Measurements from ENCODE around the gene MIOX.

MIOX gene

GRCh38 chr22:50507421-50507990, 20.8 kb downstream of the MIOX start, which contains the start of gene LMF2 (continued):
- no peak for TF ChIP-seq ZNF777 (tag by site-specific recombination; IDR thresholded peaks at IDR 0.05; ENCODE audit: borderline replicate concordance)
- no peak for TF ChIP-seq ZNF585B (tag by site-specific recombination; IDR thresholded peaks at IDR 0.05)
- TF ChIP-seq, protein P1, sequence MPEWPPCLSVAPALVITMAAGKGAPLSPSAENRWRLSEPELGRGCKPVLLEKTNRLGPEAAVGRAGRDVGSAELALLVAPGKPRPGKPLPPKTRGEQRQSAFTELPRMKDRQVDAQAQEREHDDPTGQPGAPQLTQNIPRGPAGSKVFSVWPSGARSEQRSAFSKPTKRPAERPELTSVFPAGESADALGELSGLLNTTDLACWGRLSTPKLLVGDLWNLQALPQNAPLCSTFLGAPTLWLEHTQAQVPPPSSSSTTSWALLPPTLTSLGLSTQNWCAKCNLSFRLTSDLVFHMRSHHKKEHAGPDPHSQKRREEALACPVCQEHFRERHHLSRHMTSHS (tag by site-specific recombination; IDR thresholded peaks at IDR 0.05) = no peak
- TF ChIP-seq ZSCAN23 (tag by site-specific recombination; IDR thresholded peaks at IDR 0.05) = no peak
- no peak for TF ChIP-seq ZNF23 (tag by site-specific recombination; IDR thresholded peaks at IDR 0.05; ENCODE audit: borderline replicate concordance)
- no peak for TF ChIP-seq ZBTB26 (tag by site-specific recombination; optimal IDR thresholded peaks at IDR 0.05)
- TF ChIP-seq ZNF140 (tag by site-specific recombination; IDR thresholded peaks at IDR 0.05) = no peak
- no peak for TF ChIP-seq ZNF626 (tag by site-specific recombination; IDR thresholded peaks at IDR 0.05)
- TF ChIP-seq ZNF785 (tag by site-specific recombination; IDR thresholded peaks at IDR 0.05) = no peak
- TF ChIP-seq YY1 (tag by site-specific recombination; IDR thresholded peaks at IDR 0.05) = peak; percentile 73
- TF ChIP-seq YY2 (tag by site-specific recombination; IDR thresholded peaks at IDR 0.05) = 0 out of 2 replicates have a peak, but pooled peaks have one; percentile 50
- TF ChIP-seq ZNF596 (tag by site-specific recombination; IDR thresholded peaks at IDR 0.05) = no peak
- TF ChIP-seq, protein P2, sequence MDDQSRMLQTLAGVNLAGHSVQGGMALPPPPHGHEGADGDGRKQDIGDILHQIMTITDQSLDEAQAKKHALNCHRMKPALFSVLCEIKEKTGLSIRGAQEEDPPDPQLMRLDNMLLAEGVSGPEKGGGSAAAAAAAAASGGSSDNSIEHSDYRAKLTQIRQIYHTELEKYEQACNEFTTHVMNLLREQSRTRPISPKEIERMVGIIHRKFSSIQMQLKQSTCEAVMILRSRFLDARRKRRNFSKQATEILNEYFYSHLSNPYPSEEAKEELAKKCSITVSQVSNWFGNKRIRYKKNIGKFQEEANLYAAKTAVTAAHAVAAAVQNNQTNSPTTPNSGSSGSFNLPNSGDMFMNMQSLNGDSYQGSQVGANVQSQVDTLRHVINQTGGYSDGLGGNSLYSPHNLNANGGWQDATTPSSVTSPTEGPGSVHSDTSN (CRISPR knock-in tag; IDR thresholded peaks at IDR 0.05) = peak; percentile 38; the same call in 1 of the 2 replicates
- TF ChIP-seq GLIS1 (tag by site-specific recombination; IDR thresholded peaks at IDR 0.05) = peak; percentile 49
- TF ChIP-seq ZNF341 (tag by site-specific recombination; IDR thresholded peaks at IDR 0.05; ENCODE audit: low read depth) = peak; percentile 77; the same call in 1 of the 2 replicates
- TF ChIP-seq SETDB1 (IDR thresholded peaks at IDR 0.05; ENCODE audit: insufficient read length, low read length) = no peak
- TF ChIP-seq, protein P3, sequence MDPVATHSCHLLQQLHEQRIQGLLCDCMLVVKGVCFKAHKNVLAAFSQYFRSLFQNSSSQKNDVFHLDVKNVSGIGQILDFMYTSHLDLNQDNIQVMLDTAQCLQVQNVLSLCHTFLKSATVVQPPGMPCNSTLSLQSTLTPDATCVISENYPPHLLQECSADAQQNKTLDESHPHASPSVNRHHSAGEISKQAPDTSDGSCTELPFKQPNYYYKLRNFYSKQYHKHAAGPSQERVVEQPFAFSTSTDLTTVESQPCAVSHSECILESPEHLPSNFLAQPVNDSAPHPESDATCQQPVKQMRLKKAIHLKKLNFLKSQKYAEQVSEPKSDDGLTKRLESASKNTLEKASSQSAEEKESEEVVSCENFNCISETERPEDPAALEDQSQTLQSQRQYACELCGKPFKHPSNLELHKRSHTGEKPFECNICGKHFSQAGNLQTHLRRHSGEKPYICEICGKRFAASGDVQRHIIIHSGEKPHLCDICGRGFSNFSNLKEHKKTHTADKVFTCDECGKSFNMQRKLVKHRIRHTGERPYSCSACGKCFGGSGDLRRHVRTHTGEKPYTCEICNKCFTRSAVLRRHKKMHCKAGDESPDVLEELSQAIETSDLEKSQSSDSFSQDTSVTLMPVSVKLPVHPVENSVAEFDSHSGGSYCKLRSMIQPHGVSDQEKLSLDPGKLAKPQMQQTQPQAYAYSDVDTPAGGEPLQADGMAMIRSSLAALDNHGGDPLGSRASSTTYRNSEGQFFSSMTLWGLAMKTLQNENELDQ (tag by site-specific recombination; IDR thresholded peaks at IDR 0.05; ENCODE audit: low read depth) = no peak
- no peak for TF ChIP-seq GLI2 (tag by site-specific recombination; IDR thresholded peaks at IDR 0.05; ENCODE audit: borderline replicate concordance, low read depth)
- TF ChIP-seq ZNF843 (tag by site-specific recombination; IDR thresholded peaks at IDR 0.05) = no peak
- no peak for TF ChIP-seq ZNF324 (tag by site-specific recombination; IDR thresholded peaks at IDR 0.05)
- no peak for TF ChIP-seq ZNF184 (tag by site-specific recombination; IDR thresholded peaks at IDR 0.05)
- TF ChIP-seq EGR2 (tag by site-specific recombination; IDR thresholded peaks at IDR 0.05; ENCODE audit: low read depth) = 0 out of 2 replicates have a peak, but pooled peaks have one; percentile 29
- peak; percentile 38; the same call in 1 of the 2 replicates for TF ChIP-seq SP3 (tag by site-specific recombination; IDR thresholded peaks at IDR 0.05)
- no peak for TF ChIP-seq ZNF514 (tag by site-specific recombination; IDR thresholded peaks at IDR 0.05)
- TF ChIP-seq ZSCAN5A (tag by site-specific recombination; IDR thresholded peaks at IDR 0.05) = no peak
- TF ChIP-seq ZNF146 (tag by site-specific recombination; IDR thresholded peaks at IDR 0.05) = no peak
- TF ChIP-seq IKZF3 (tag by site-specific recombination; IDR thresholded peaks at IDR 0.05) = no peak
- no peak for TF ChIP-seq RBAK (tag by site-specific recombination; IDR thresholded peaks at IDR 0.05)
- no peak for TF ChIP-seq ZNF114 (tag by site-specific recombination; IDR thresholded peaks at IDR 0.05)
- TF ChIP-seq, protein P4, sequence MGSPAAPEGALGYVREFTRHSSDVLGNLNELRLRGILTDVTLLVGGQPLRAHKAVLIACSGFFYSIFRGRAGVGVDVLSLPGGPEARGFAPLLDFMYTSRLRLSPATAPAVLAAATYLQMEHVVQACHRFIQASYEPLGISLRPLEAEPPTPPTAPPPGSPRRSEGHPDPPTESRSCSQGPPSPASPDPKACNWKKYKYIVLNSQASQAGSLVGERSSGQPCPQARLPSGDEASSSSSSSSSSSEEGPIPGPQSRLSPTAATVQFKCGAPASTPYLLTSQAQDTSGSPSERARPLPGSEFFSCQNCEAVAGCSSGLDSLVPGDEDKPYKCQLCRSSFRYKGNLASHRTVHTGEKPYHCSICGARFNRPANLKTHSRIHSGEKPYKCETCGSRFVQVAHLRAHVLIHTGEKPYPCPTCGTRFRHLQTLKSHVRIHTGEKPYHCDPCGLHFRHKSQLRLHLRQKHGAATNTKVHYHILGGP (tag by site-specific recombination; IDR thresholded peaks at IDR 0.05) = no peak
- 0 out of 2 replicates have a peak, but pooled peaks have one; percentile 42 for TF ChIP-seq ZNF24 (tag by site-specific recombination; IDR thresholded peaks at IDR 0.05)
- TF ChIP-seq ZEB2 (tag by site-specific recombination; IDR thresholded peaks at IDR 0.05) = 0 out of 2 replicates have a peak, but pooled peaks have one; percentile 16
- TF ChIP-seq ZNF624 (tag by site-specific recombination; IDR thresholded peaks at IDR 0.05) = no peak
- TF ChIP-seq ZIC2 (tag by site-specific recombination; IDR thresholded peaks at IDR 0.05) = no peak

Data from HEK293 (cell line).